ENCODE measurements around the gene NF2. TPM values are rescaled to one million over a fixed set of nuclear protein-coding genes. Genes with fewer than 3 reads are reported as not detected.

NF2 gene
- total and polyA plus RNA-seq, 4 donors = 8.9 to 49.7 (median 16.3) TPM

- no peaks in the 10 kb centered on the region for H3K27me3 ChIP-seq (ENCODE audit: control insufficient read depth in 3 of 3, insufficient read depth in 3 of 3, low read length in 2 of 3)
- no peak overlapping the region for H3K4me3 ChIP-seq
- DNase-seq (no peak), ATAC-seq (ENCODE audit: insufficient read depth, low FRiP score) (no peak)
- H3K27ac ChIP-seq (ENCODE audit: low read depth in 1 of 2, low read length in 1 of 2) = no peak overlapping the region
- H3K4me1 ChIP-seq (ENCODE audit: control insufficient read depth in 5 of 5, insufficient read depth in 5 of 5, low read length in 5 of 5) = no peaks in the 10 kb centered on the region
- TF ChIP-seq CTCF (IDR thresholded peaks at IDR 0.05; ENCODE audit: control extremely low read depth, extremely low read depth) = no peak
- H3K36me3 ChIP-seq (ENCODE audit: control insufficient read depth in 4 of 4, insufficient read depth in 4 of 4, low read length in 4 of 4) = peaks cover 23 to 50% (median 44%) of the 10 kb centered on the region in 4 donors
- no peak overlapping the region for H3K9ac ChIP-seq (ENCODE audit: insufficient read depth in 1 of 2, low read length in 2 of 2)
- 92 to 97% methylated on average over 3 of the region's 3 CpGs for WGBS, 2 donors
- no peaks in the 10 kb centered on the region for H3K9me3 ChIP-seq (ENCODE audit: control insufficient read depth in 4 of 4, insufficient read depth in 3 of 4, low read length in 3 of 4)
These were observed 67.2 kb downstream of the NF2 start for GRCh38 chr22:29670626-29671025.

DNA sequence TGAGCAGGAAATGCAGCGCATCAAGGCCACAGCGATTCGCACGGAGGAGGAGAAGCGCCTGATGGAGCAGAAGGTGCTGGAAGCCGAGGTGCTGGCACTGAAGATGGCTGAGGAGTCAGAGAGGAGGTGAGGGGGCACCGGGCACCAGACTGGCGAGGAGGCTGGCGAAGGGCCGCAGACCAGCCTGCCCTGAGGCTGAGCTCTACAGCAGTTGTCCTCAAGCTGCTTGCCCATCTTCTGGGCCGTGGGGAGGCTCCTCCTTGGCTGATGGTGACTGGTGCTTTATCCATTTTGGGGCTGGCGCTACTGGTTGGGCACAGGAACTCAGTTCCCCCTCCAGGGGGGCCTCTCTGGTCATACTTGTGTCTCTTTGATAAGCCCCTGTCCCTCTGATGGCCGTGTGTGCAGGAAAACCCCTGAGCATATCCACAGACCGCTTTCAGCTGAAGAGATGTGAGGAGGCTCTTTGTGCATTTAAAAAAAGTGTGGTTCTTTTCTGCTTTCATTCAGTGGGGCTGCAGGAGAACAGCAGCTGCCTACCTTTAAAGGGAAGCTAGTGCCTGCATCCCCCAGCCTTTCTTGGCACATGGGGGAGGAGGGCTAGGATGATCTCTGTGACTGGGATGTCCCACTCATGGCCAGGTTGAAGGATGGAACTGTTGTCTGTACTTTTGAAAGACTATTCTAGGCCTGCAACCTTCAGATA, 70.1 kb downstream of the NF2 start:
- H3K4me3 ChIP-seq = no peak overlapping the region
- H3K27me3 ChIP-seq (ENCODE audit: control insufficient read depth in 3 of 3, insufficient read depth in 3 of 3, low read length in 2 of 3) = no peaks in the 10 kb centered on the region
- ATAC-seq (ENCODE audit: insufficient read depth, low FRiP score) (no peak), DNase-seq (no peak)
- 94 to 96% methylated on average over 10 to 14 of the region's 14 CpGs for WGBS, 2 donors
- H3K9ac ChIP-seq (ENCODE audit: insufficient read depth in 1 of 2, low read length in 2 of 2) = no peak overlapping the region
- H3K36me3 ChIP-seq (ENCODE audit: control insufficient read depth in 4 of 4, insufficient read depth in 4 of 4, low read length in 4 of 4) = peaks cover 29 to 60% (median 52%) of the 10 kb centered on the region in 4 donors
- H3K27ac ChIP-seq (ENCODE audit: low read depth in 1 of 2, low read length in 1 of 2) = no peak overlapping the region
- H3K9me3 ChIP-seq (ENCODE audit: control insufficient read depth in 4 of 4, insufficient read depth in 3 of 4, low read length in 3 of 4) = no peaks in the 10 kb centered on the region
- H3K4me1 ChIP-seq (ENCODE audit: control insufficient read depth in 5 of 5, insufficient read depth in 5 of 5, low read length in 5 of 5) = peaks cover 0 to 1% (median 0%) of the 10 kb centered on the region in 5 donors
- no peak for TF ChIP-seq CTCF (IDR thresholded peaks at IDR 0.05; ENCODE audit: control extremely low read depth, extremely low read depth)

DNA sequence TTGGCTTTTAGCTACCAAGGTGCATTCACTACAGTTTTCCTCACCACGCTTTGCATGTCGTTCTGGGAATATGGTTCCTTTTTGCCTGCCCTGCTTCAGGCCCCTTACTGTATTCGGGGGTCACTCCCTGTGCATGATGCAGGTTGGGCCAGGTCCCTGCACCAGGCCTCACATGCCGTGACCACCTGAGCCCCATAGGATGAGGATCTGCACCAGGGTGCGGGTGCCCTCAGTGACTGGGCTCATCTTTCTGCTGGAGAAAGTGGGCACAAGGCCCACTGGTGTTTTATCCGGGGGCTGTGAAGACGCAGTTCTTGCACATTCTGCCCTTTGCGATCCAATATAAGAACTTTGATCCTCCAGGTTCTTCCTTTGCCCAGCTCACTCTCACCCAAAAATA, 70.7 kb downstream of the NF2 start:
- WGBS, 2 donors = 94 to 96% methylated on average over 8 of the region's 8 CpGs
- ATAC-seq (ENCODE audit: insufficient read depth, low FRiP score) (no peak), DNase-seq (no peak)
- no peak overlapping the region for H3K4me3 ChIP-seq
- no peak overlapping the region for H3K27ac ChIP-seq (ENCODE audit: low read depth in 1 of 2, low read length in 1 of 2)
- no peaks in the 10 kb centered on the region for H3K27me3 ChIP-seq (ENCODE audit: control insufficient read depth in 3 of 3, insufficient read depth in 3 of 3, low read length in 2 of 3)
- peaks cover 0 to 1% (median 0%) of the 10 kb centered on the region in 5 donors for H3K4me1 ChIP-seq (ENCODE audit: control insufficient read depth in 5 of 5, insufficient read depth in 5 of 5, low read length in 5 of 5)
- H3K36me3 ChIP-seq (ENCODE audit: control insufficient read depth in 4 of 4, insufficient read depth in 4 of 4, low read length in 4 of 4) = peaks cover 29 to 62% (median 53%) of the 10 kb centered on the region in 4 donors
- H3K9me3 ChIP-seq (ENCODE audit: control insufficient read depth in 4 of 4, insufficient read depth in 3 of 4, low read length in 3 of 4) = no peaks in the 10 kb centered on the region
- no peak overlapping the region for H3K9ac ChIP-seq (ENCODE audit: insufficient read depth in 1 of 2, low read length in 2 of 2)
- no peak for TF ChIP-seq CTCF (IDR thresholded peaks at IDR 0.05; ENCODE audit: control extremely low read depth, extremely low read depth)

Data from lung (tissue), 12 donors.